Pancreas (tissue), 10 donors: Measurements from ENCODE around the gene USP20. TPM values are rescaled to one million over a fixed set of nuclear protein-coding genes. Genes with fewer than 3 reads are reported as not detected.

Source experiments
- ATAC-seq, 4 donors: fragments of 200-7000 bp; cut with Tn5 transposase; one replicate each; pipeline versions ENCODE4 v1.8.0 to v1.9.1; 2020; ENCODE audit warnings: mild to moderate bottlenecking in 4 of 4, moderate library complexity in 4 of 4
- DNase-seq, 6 donors: peaks; one replicate each; pipeline ENCODE4 v3.0.0-alpha.2; 2020
- FAIRE-seq: peaks from 2 replicates; lab custom pipeline; 2012; peaks lifted over from hg19 to GRCh38; lab: Jason Lieb, UNC
- H3K27ac ChIP-seq, 4 donors: fragments of 200-600 bp; sonication (generic); 1 replicate in 3 of 4; 2 replicates in 1 of 4; pipeline versions ENCODE4 v1.5.0 to v1.8.0; 2020
- H3K27me3 ChIP-seq, 4 donors: fragments of 200-600 bp; one replicate each; pipeline ENCODE4 v1.8.0; 2021
- H3K36me3 ChIP-seq, 3 donors: fragments of 200-600 bp; sonication (generic) in 1 of 3; one replicate each; pipeline versions ENCODE4 v1.5.0 to v1.8.0; 2020 to 2021
- H3K4me1 ChIP-seq, 3 donors: fragments of 200-600 bp; one replicate each; pipeline ENCODE4 v1.8.0; 2021
- H3K4me3 ChIP-seq, 4 donors: fragments of 200-600 bp; sonication (generic) in 2 of 4; one replicate each; pipeline versions ENCODE4 v1.5.0 to v1.8.0; 2020 to 2021
- H3K9me3 ChIP-seq, 4 donors: fragments of 200-600 bp; one replicate each; pipeline ENCODE4 v1.8.0; 2021
- WGBS, 2 donors: extraction: QIAGEN DNeasy Blood & Tissue Kit; methylation state at CpG; one replicate each; pipeline ENCODE4 v1.1.7; 2013; 5-methylcytosine and 5-hydroxymethylcytosine counted together
- intact Hi-C, 3 donors: fragments of 100-400 bp; cut with DNase I; formaldehyde crosslinking; loops; one replicate each; pipeline versions ENCODE4 v1.11.1 to v1.14.2; 2022
- polyA plus RNA-seq, 2 donors: library from polyadenylated mRNA; stranded (reverse); fragments of 200-250 nt; gene quantifications; one replicate each; pipeline ENCODE4 v1.2.3, GENCODE V29; 2013
- total RNA-seq, 6 donors: library from RNA; stranded (reverse); fragmentation: NEBNext Ultra II Directional in 4 of 6; extraction: Animal tissue kit (Norgen Biotek cat#: 25700) in 4 of 6; gene quantifications; one replicate each; pipeline versions ENCODE4 v1.2.1 to v1.2.4, GENCODE V29; 2021 to 2023
- TF ChIP-seq, protein P1 (sequence below), 4 donors: fragments of 200-600 bp; sonication (generic) in 3 of 4; IDR thresholded peaks; one replicate each; pipeline versions ENCODE4 v1.5.0 to v1.8.0; 2021; ENCODE audit warnings: antibody characterized with exemption in 4 of 4
- donor health status: healthy with polysubstance abuse.
- donor health status: DM: no; HTN: no; CAD: no; lungs with moderate emphysema.
- donor health status: DM: no; HTN: no; CAD: no.
- donor health status: control.
- donor health status: control.
- donor health status: Bipolar disorder and iron deficiency.
- donor health status: DM: yes; HTN: yes; CAD: no.
- donor health status: DM: no; HTN: no; CAD: no.
- donor health status: DM: no; HTN: no; CAD: no.
- donor health status: DM: yes; HTN: yes; CAD: no.

Gene USP20
- total and polyA plus RNA-seq, 8 donors = 9.7 to 54.8 (median 14.0) TPM

DNA sequence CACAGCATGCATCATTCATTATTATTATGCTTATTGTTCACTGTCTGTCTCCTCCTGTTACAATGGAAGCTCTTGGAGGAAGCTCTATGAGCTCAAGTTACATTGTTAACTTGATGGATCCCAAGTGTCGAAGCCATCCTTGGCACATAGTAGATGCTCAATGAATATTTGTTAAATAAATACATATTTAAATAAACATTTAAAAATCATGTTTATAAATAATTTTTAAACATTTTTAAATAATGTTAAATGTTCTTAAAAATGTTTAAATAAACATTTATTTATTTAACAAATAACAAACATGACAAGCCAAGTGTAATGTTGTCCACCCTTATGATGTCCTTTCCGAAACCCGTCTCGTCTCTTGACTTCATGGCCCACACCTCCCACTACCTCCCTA, 69.5 kb downstream of the USP20 start:
- no peak overlapping the region for H3K4me3 ChIP-seq
- no peak for FAIRE-seq
- no peaks in the 10 kb centered on the region for H3K36me3 ChIP-seq
- intact Hi-C loops = no loop called here
- TF ChIP-seq, protein P1, sequence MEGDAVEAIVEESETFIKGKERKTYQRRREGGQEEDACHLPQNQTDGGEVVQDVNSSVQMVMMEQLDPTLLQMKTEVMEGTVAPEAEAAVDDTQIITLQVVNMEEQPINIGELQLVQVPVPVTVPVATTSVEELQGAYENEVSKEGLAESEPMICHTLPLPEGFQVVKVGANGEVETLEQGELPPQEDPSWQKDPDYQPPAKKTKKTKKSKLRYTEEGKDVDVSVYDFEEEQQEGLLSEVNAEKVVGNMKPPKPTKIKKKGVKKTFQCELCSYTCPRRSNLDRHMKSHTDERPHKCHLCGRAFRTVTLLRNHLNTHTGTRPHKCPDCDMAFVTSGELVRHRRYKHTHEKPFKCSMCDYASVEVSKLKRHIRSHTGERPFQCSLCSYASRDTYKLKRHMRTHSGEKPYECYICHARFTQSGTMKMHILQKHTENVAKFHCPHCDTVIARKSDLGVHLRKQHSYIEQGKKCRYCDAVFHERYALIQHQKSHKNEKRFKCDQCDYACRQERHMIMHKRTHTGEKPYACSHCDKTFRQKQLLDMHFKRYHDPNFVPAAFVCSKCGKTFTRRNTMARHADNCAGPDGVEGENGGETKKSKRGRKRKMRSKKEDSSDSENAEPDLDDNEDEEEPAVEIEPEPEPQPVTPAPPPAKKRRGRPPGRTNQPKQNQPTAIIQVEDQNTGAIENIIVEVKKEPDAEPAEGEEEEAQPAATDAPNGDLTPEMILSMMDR (IDR thresholded peaks at IDR 0.05) = no peak
- H3K27me3 ChIP-seq = no peaks in the 10 kb centered on the region
- WGBS, 2 donors = 99% methylated on average over 4 of the region's 4 CpGs
- H3K4me1 ChIP-seq = no peaks in the 10 kb centered on the region
- ATAC-seq = no peak
- H3K9me3 ChIP-seq = no peaks in the 10 kb centered on the region
- DNase-seq = no peak
- no peak overlapping the region for H3K27ac ChIP-seq

DNA sequence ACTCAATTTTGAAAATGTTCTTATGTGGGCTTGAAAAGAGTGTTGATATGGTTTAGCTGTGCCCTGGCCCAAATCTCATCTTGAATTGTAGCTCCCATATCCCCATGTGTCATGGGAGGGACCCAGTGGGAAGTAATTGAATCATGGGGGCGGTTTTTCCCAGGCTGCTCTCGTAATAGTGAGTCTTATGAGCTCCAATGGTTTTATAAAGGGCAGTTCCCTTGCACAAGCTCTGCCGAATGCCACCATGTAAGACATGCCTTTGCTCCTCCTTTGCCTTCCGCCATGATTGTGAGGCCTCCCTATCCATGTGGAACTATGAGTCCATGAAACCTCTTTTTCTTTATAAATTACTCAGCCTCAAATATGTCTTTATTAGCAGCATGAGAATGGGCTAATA, 71.0 kb downstream of the USP20 start:
- intact Hi-C loops = no loop called here
- no peak for FAIRE-seq
- no peak for DNase-seq
- no peaks in the 10 kb centered on the region for H3K9me3 ChIP-seq
- no peaks in the 10 kb centered on the region for H3K4me1 ChIP-seq
- no peaks in the 10 kb centered on the region for H3K27me3 ChIP-seq
- ATAC-seq = no peak
- TF ChIP-seq, protein P1 (IDR thresholded peaks at IDR 0.05) = no peak
- H3K27ac ChIP-seq = no peak overlapping the region
- whole genome bisulfite sequencing, 2 donors = 95 to 97% methylated on average over 4 of the region's 4 CpGs
- H3K4me3 ChIP-seq = no peak overlapping the region
- no peaks in the 10 kb centered on the region for H3K36me3 ChIP-seq

DNA sequence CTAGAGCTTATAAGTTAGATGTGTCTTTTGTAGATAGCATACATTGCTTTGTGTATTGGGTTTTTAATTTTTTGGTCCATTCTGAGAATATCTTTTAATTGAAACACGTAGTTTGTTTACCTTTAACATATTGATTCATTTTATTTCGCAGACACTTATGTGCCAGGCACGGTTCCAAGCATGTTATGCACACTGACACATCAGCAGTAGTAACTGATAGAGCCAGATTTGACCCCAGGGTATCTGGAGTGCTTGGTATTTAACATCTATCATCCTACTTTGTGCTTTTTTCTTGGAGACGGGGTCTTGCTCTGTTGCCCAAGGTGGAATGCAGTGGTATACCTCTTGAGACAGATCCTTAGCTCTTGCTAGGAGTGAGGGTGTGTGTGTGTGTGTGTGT, 71.9 kb downstream of the USP20 start:
- DNase-seq (no peak), FAIRE-seq (no peak), ATAC-seq (no peak)
- 89 to 96% methylated on average over 4 of the region's 4 CpGs for WGBS, 2 donors
- Histone ChIP-seq H3K4me1 (no peaks in the 10 kb centered on the region), H3K9me3 (no peaks in the 10 kb centered on the region), H3K36me3 (no peaks in the 10 kb centered on the region), H3K4me3 (no peak overlapping the region), H3K27ac (no peak overlapping the region), H3K27me3 (no peaks in the 10 kb centered on the region)
- intact Hi-C loops = no loop called here
- TF ChIP-seq, protein P1 (IDR thresholded peaks at IDR 0.05) = no peak

DNA sequence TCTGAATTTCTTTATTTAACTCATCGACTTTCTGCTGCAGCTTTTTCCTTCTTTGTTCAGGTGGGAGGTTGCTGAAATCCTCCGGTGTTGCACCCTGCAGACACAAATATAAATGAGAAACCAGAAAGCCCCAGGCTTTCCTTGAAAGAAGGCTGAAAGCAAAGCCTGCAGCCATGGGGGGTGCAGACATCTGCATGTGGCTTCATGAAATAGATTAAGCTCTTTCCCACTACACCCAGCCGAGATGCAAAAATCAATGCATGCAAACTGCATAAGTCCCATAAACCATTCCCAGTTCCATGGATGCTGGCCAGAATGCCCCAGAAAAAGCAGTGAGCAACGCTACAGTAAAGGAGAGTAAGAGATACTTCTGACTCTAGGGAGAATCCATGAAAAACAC, 73.6 kb downstream of the USP20 start:
- WGBS, 2 donors = 84 to 86% methylated on average over 4 of the region's 4 CpGs
- FAIRE-seq (no peak), ATAC-seq (no peak), DNase-seq (no peak)
- Histone ChIP-seq H3K36me3 (no peaks in the 10 kb centered on the region), H3K4me1 (no peaks in the 10 kb centered on the region), H3K27me3 (no peaks in the 10 kb centered on the region), H3K27ac (no peak overlapping the region), H3K4me3 (no peak overlapping the region), H3K9me3 (no peaks in the 10 kb centered on the region)
- TF ChIP-seq, protein P1 (IDR thresholded peaks at IDR 0.05) = no peak
- intact Hi-C loops = no loop called here

DNA sequence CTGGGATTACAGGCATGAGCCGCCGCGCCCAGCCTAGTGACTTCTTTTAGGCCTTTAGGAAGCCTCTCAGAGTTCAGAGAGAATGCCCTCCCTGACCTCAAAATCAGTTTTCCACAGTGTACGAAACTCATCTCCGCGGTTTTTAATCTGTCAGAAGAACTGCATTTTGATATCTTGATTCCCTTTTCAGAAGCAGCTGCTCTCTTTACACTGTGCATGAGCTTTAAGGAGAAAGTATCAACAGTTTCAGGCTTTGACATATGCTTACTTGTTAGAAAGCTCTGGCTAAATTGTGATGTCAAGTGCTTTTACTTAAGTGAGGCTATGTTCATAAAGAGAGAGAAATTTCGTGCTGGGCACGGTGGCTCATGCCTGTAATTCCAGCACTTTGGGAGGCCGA, 74.6 kb downstream of the USP20 start:
- Histone ChIP-seq H3K27me3 (no peaks in the 10 kb centered on the region), H3K4me1 (no peaks in the 10 kb centered on the region), H3K9me3 (no peaks in the 10 kb centered on the region), H3K27ac (no peak overlapping the region), H3K4me3 (no peak overlapping the region), H3K36me3 (no peaks in the 10 kb centered on the region)
- WGBS, 2 donors = 93 to 95% methylated on average over 9 of the region's 9 CpGs
- ATAC-seq (no peak), DNase-seq (no peak), FAIRE-seq (no peak)
- intact Hi-C loops = no loop called here
- TF ChIP-seq, protein P1 (IDR thresholded peaks at IDR 0.05) = no peak
